LHCN-M2 (cell line): Measurements from ENCODE around the gene RGP1. TPM values are rescaled to one million over a fixed set of nuclear protein-coding genes. Genes with fewer than 3 reads are reported as not detected.

Experiments used
- DNase-seq: peaks from one replicate; pipeline ENCODE4 v3.0.0-alpha.2; 2012; ENCODE audit warnings: low read depth
- polyA plus RNA-seq: library from polyadenylated mRNA; unstranded; fragments of >200 nt; gene quantifications from one replicate; pipeline ENCODE4 v1.2.1, GENCODE V29; 2012; ENCODE audit warnings: missing spikeins
- total RNA-seq: library from RNA; depleted of rRNA; stranded (reverse); fragments of >200 nt; gene quantifications from 2 replicates; pipeline ENCODE4 v1.2.3, GENCODE V29; 2014; rRNA removed

Gene RGP1
- 13.5 and 17.4 TPM in 2 replicates for total RNA-seq
- 15.8 TPM for polyA plus RNA-seq

- peak; percentile 66 for DNase-seq
Measured at GRCh38 chr9:35748858-35749514, at the start of gene RGP1, which contains the start of gene GBA2. TSS of gene RGP1 (plus strand) at chr9:35749287. CDS start at chr9:35749756, 469 bp downstream. TSS of gene GBA2 (minus strand) at chr9:35749228. CDS start at chr9:35748704, 524 bp downstream.

GRCh38 chr9:35700031-35700430 lies 49.1 kb upstream of the RGP1 start:
- DNase-seq = no peak

- no peak for DNase-seq
Measured at GRCh38 chr9:35700942-35701341, 48.1 kb upstream of the RGP1 start.

GRCh38 chr9:35702696-35703095 lies 46.4 kb upstream of the RGP1 start:
- DNase-seq = no peak

GRCh38 chr9:35703906-35704672 lies 45.0 kb upstream of the RGP1 start:
- DNase-seq = no peak

- no peak for DNase-seq
Measured at GRCh38 chr9:35705372-35705771, 43.7 kb upstream of the RGP1 start.

- no peak for DNase-seq
Measured at GRCh38 chr9:35705836-35706430, 43.2 kb upstream of the RGP1 start.

GRCh38 chr9:35706951-35707350 lies 42.1 kb upstream of the RGP1 start:
- DNase-seq = no peak

GRCh38 chr9:35708146-35708545 lies 40.9 kb upstream of the RGP1 start:
- DNase-seq = no peak

GRCh38 chr9:35710818-35711500 lies 38.1 kb upstream of the RGP1 start:
- DNase-seq = no peak

- no peak for DNase-seq
Measured at GRCh38 chr9:35711501-35712428, 37.3 kb upstream of the RGP1 start.

GRCh38 chr9:35712762-35713400 lies 36.2 kb upstream of the RGP1 start:
- no peak for DNase-seq

- DNase-seq = no peak
Measured at GRCh38 chr9:35713578-35713977, 35.5 kb upstream of the RGP1 start.

GRCh38 chr9:35714123-35714522 lies 35.0 kb upstream of the RGP1 start:
- DNase-seq = no peak

- no peak for DNase-seq
Measured at GRCh38 chr9:35714579-35715252, 34.4 kb upstream of the RGP1 start.

GRCh38 chr9:35716230-35716629 lies 32.9 kb upstream of the RGP1 start:
- DNase-seq = peak; percentile 23

GRCh38 chr9:35717132-35717870 lies 31.8 kb upstream of the RGP1 start:
- DNase-seq = no peak

- no peak for DNase-seq
Measured at GRCh38 chr9:35718721-35719511, 30.2 kb upstream of the RGP1 start.
